ENCODE results near the gene SEC62. TPM values are rescaled to one million over a fixed set of nuclear protein-coding genes. Genes with fewer than 3 reads are reported as not detected.

The SEC62 gene
- total RNA-seq, 4 donors from 2014 or later: 75.9 to 88.8 (median 82.4) TPM

DNA sequence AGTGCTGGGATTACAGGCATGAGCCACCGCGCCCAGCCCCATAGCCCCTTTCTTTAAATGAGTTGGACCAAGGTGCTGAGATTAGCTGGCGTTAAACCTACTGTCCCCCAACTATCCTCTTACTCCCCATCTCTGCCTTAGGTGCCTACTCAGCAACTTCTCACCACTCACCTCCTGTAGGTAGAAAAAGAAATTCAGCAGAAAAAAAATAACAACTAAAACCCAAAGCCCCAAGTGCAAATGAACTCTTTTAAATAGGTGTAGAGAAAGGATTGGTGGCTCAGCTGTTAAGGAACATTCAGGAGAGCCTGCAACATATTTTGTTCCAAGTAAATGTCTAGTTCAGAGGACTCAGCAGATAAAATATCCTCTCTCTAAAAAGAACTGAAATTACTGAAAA is 35.8 kb upstream of the SEC62 start:
- TF ChIP-seq POLR2AphosphoS5 (IDR thresholded peaks at IDR 0.05) (no peak), POLR2A (IDR thresholded peaks at IDR 0.05) (no peak), EP300 (IDR thresholded peaks at IDR 0.05) (no peak)
- TF ChIP-seq, protein P1, sequence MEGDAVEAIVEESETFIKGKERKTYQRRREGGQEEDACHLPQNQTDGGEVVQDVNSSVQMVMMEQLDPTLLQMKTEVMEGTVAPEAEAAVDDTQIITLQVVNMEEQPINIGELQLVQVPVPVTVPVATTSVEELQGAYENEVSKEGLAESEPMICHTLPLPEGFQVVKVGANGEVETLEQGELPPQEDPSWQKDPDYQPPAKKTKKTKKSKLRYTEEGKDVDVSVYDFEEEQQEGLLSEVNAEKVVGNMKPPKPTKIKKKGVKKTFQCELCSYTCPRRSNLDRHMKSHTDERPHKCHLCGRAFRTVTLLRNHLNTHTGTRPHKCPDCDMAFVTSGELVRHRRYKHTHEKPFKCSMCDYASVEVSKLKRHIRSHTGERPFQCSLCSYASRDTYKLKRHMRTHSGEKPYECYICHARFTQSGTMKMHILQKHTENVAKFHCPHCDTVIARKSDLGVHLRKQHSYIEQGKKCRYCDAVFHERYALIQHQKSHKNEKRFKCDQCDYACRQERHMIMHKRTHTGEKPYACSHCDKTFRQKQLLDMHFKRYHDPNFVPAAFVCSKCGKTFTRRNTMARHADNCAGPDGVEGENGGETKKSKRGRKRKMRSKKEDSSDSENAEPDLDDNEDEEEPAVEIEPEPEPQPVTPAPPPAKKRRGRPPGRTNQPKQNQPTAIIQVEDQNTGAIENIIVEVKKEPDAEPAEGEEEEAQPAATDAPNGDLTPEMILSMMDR (IDR thresholded peaks at IDR 0.05): no peak
- H3K27me3 ChIP-seq: peaks cover 7% of the 10 kb centered on the region
- no peaks in the 10 kb centered on the region for H3K9me3 ChIP-seq
- ATAC-seq: no peak
- H3K27ac ChIP-seq: no peak overlapping the region
- no peaks in the 10 kb centered on the region for H3K4me1 ChIP-seq
- H3K36me3 ChIP-seq: no peaks in the 10 kb centered on the region
- 92 to 100% methylated on average over 1 of the region's 3 CpGs for WGBS, 2 donors (ENCODE audit: low coverage in 1 of 2)
- H3K4me3 ChIP-seq: no peak overlapping the region

GRCh38 chr3:169931747-169932520 is 34.7 kb upstream of the SEC62 start:
- H3K9me3 ChIP-seq: no peaks in the 10 kb centered on the region
- WGBS, 2 donors (ENCODE audit: low coverage in 1 of 2): 68 to 83% methylated on average over 4 to 10 of the region's 14 CpGs
- no peak overlapping the region for H3K27ac ChIP-seq
- no peaks in the 10 kb centered on the region for H3K4me1 ChIP-seq
- no peak for TF ChIP-seq POLR2AphosphoS5 (IDR thresholded peaks at IDR 0.05)
- no peak for TF ChIP-seq POLR2A (IDR thresholded peaks at IDR 0.05)
- TF ChIP-seq EP300 (IDR thresholded peaks at IDR 0.05): no peak
- TF ChIP-seq, protein P1 (IDR thresholded peaks at IDR 0.05): no peak
- peaks cover under 1% of the 10 kb centered on the region for H3K27me3 ChIP-seq
- no peak overlapping the region for H3K4me3 ChIP-seq
- no peaks in the 10 kb centered on the region for H3K36me3 ChIP-seq
- ATAC-seq: no peak

GRCh38 chr3:169939320-169939719 is 27.3 kb upstream of the SEC62 start:
- H3K36me3 ChIP-seq: no peaks in the 10 kb centered on the region
- no peaks in the 10 kb centered on the region for H3K9me3 ChIP-seq
- WGBS, 2 donors (ENCODE audit: low coverage in 1 of 2): 27 to 38% methylated on average over 1 of the region's 1 CpG
- no peak for ATAC-seq
- peaks cover 4% of the 10 kb centered on the region for H3K27me3 ChIP-seq
- no peaks in the 10 kb centered on the region for H3K4me1 ChIP-seq
- H3K4me3 ChIP-seq: no peak overlapping the region
- H3K27ac ChIP-seq: no peak overlapping the region
- TF ChIP-seq POLR2A (IDR thresholded peaks at IDR 0.05) (no peak), POLR2AphosphoS5 (IDR thresholded peaks at IDR 0.05) (no peak), EP300 (IDR thresholded peaks at IDR 0.05) (no peak)
- TF ChIP-seq, protein P1 (IDR thresholded peaks at IDR 0.05): no peak

- H3K27me3 ChIP-seq: peaks cover 4% of the 10 kb centered on the region
- H3K4me3 ChIP-seq: no peak overlapping the region
- no peak overlapping the region for H3K27ac ChIP-seq
- TF ChIP-seq POLR2A (IDR thresholded peaks at IDR 0.05) (no peak), EP300 (IDR thresholded peaks at IDR 0.05) (no peak), POLR2AphosphoS5 (IDR thresholded peaks at IDR 0.05) (no peak)
- TF ChIP-seq, protein P1 (IDR thresholded peaks at IDR 0.05): no peak
- no peaks in the 10 kb centered on the region for H3K4me1 ChIP-seq
- no peak for ATAC-seq
- H3K36me3 ChIP-seq: no peaks in the 10 kb centered on the region
- 42 to 83% methylated on average over 2 to 4 of the region's 5 CpGs for WGBS, 2 donors (ENCODE audit: low coverage in 1 of 2)
- H3K9me3 ChIP-seq: no peaks in the 10 kb centered on the region
Observed at GRCh38 chr3:169939751-169940150, 26.9 kb upstream of the SEC62 start.
